SK-N-SH (cell line): ENCODE data around the gene TEX264.

Source experiments
- ELF1 ChIP-seq: IDR thresholded peaks from 2 replicates; pipeline ENCODE4 v1.4.0; 2012
- EZH2phosphoT487 ChIP-seq: fragments of 200-600 bp; sonication (generic); IDR thresholded peaks from 2 replicates; pipeline ENCODE4 v1.6.1; 2017; ENCODE audit warnings: low read depth, mixed run types, mild to moderate bottlenecking, antibody characterized with exemption, moderate library complexity, borderline replicate concordance
- GABPA ChIP-seq: IDR thresholded peaks from 2 replicates; pipeline ENCODE4 v1.4.0; 2012; ENCODE audit warnings: low read depth, mild to moderate bottlenecking
- RAD21 ChIP-seq: IDR thresholded peaks from 2 replicates; pipeline ENCODE4 v1.6.1; 2012; ENCODE audit warnings: mild to moderate bottlenecking, low read length
- TAF1 ChIP-seq: IDR thresholded peaks from 2 replicates; pipeline ENCODE4 v1.6.1; 2012; ENCODE audit warnings: low read depth, mild to moderate bottlenecking, low read length, moderate library complexity, borderline replicate concordance
- TF ChIP-seq, protein P1 (sequence below): fragments of 200-600 bp; sonication (generic); IDR thresholded peaks from 2 replicates; pipeline ENCODE4 v1.6.1; 2017; ENCODE audit warnings: antibody characterized with exemption, mild to moderate bottlenecking, moderate library complexity

DNA sequence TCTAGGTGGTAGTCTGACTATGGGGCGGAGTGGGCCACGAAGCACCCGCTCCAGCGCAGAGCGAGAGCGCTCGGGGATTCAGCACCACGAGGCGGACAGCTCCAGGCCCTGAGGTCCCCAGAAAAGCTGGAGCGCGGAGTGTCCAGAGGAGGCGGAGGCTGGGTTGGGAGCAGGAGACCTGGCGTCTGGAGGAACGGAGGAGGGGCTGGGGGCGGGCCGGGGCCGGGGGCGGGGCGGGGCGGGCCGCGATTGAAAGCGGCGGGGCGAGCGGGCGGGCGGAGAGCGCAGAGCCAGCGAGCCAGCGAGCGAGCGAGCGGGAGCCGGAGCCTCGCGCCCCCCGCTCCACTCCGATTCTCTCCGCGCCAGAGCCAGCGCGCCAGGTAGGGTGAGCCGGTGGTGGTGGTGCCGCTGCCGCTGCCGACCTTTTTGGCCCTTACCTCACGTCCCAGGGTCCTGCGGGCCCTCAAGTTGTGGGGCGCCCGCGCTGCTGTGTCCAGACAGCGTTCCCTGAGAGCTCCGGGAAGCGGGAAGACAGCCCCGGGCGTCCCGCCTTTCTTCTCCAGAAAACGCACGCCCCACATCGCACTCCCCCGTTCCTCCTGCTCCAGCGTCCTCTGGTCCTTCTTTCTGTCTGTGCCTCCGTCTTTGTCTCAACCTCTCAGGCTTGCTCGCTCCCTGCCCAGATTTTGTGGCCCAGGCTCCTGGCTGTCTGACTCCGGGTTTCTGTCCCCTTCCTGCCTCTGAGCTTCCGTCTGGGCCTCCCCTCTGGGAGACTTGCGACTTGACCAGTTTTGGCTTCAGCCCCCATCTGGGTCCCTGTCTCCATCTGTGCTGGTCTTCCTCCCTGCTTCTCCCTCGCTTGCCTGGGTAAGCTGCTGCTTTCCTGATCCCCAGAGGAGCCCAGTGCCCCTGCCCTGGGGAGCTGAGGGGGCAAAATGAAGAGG, 36.0 kb downstream of the TEX264 start, which contains the start of gene GRM2:
- TF ChIP-seq ELF1 (no peak), TAF1 (no peak), RAD21 (no peak), EZH2phosphoT487 (no peak), GABPA (no peak)
- TF ChIP-seq, protein P1, sequence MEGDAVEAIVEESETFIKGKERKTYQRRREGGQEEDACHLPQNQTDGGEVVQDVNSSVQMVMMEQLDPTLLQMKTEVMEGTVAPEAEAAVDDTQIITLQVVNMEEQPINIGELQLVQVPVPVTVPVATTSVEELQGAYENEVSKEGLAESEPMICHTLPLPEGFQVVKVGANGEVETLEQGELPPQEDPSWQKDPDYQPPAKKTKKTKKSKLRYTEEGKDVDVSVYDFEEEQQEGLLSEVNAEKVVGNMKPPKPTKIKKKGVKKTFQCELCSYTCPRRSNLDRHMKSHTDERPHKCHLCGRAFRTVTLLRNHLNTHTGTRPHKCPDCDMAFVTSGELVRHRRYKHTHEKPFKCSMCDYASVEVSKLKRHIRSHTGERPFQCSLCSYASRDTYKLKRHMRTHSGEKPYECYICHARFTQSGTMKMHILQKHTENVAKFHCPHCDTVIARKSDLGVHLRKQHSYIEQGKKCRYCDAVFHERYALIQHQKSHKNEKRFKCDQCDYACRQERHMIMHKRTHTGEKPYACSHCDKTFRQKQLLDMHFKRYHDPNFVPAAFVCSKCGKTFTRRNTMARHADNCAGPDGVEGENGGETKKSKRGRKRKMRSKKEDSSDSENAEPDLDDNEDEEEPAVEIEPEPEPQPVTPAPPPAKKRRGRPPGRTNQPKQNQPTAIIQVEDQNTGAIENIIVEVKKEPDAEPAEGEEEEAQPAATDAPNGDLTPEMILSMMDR = no peak
